ENCODE results near the gene C16orf89. TPM values are rescaled to one million over a fixed set of nuclear protein-coding genes. Genes with fewer than 3 reads are reported as not detected.

C16orf89 gene
- total and polyA plus RNA-seq, 10 of the 15 experiments (the other 5 are each of a cell fraction or from before 2014, with no cell fraction given), result not detected

DNA sequence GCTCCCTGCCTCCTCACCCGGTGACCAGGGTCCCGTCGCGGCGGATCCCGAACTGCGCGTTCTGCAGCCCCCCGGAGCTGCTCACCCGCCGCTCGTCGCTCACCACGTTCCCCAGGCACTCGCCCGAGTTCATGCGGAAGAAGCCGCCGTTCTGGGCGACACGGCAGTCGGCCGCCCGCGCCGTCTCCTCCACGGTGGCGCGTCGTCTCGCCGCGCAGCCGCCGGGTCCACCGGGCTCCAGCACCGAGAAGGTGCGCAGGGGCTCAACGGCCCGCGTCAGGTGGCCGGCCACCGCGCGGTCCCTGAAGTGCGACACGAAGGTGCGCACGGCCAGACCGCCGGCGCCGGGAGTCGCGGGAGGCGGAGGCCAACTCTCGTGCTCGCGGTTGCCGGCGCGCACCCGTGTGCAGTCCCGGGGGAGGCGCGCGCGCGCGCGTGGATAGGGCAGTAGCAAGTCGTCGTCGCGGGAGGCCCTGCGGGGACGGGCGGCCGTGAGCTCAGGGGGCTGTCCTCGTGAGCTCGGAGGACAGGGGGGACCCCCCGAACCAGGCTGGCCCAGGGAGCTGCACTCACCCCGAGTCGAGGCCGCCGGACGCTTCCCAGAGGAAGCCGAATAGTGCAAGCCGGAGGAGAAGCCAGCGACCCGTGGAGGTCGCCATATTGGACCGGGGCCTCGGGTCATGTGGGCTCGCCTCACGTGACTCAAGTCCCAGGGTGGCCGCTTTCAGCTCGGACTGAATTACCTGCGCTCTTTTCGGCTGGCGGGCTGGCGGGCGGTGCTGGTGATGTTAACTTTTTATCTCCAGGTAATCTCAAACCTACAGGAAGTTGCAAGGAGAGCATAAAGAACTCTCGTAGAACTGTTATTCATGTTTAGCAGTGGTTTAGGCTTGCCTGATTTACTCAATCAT lies 32.2 kb downstream of the C16orf89 start, which contains the start of gene NAGPA (continued):
- TF ChIP-seq, protein P1, sequence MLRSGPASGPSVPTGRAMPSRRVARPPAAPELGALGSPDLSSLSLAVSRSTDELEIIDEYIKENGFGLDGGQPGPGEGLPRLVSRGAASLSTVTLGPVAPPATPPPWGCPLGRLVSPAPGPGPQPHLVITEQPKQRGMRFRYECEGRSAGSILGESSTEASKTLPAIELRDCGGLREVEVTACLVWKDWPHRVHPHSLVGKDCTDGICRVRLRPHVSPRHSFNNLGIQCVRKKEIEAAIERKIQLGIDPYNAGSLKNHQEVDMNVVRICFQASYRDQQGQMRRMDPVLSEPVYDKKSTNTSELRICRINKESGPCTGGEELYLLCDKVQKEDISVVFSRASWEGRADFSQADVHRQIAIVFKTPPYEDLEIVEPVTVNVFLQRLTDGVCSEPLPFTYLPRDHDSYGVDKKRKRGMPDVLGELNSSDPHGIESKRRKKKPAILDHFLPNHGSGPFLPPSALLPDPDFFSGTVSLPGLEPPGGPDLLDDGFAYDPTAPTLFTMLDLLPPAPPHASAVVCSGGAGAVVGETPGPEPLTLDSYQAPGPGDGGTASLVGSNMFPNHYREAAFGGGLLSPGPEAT (IDR thresholded peaks at IDR 0.05; ENCODE audit: low read depth), result peak; percentile 100
- TF ChIP-seq CHD2 (IDR thresholded peaks at IDR 0.05; ENCODE audit: borderline replicate concordance, low read depth, low read length), result no peak
- TF ChIP-seq, protein P2, sequence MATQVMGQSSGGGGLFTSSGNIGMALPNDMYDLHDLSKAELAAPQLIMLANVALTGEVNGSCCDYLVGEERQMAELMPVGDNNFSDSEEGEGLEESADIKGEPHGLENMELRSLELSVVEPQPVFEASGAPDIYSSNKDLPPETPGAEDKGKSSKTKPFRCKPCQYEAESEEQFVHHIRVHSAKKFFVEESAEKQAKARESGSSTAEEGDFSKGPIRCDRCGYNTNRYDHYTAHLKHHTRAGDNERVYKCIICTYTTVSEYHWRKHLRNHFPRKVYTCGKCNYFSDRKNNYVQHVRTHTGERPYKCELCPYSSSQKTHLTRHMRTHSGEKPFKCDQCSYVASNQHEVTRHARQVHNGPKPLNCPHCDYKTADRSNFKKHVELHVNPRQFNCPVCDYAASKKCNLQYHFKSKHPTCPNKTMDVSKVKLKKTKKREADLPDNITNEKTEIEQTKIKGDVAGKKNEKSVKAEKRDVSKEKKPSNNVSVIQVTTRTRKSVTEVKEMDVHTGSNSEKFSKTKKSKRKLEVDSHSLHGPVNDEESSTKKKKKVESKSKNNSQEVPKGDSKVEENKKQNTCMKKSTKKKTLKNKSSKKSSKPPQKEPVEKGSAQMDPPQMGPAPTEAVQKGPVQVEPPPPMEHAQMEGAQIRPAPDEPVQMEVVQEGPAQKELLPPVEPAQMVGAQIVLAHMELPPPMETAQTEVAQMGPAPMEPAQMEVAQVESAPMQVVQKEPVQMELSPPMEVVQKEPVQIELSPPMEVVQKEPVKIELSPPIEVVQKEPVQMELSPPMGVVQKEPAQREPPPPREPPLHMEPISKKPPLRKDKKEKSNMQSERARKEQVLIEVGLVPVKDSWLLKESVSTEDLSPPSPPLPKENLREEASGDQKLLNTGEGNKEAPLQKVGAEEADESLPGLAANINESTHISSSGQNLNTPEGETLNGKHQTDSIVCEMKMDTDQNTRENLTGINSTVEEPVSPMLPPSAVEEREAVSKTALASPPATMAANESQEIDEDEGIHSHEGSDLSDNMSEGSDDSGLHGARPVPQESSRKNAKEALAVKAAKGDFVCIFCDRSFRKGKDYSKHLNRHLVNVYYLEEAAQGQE (IDR thresholded peaks at IDR 0.05; ENCODE audit: low read depth, low read length), result peak; percentile 16; the same call in 1 of the 2 replicates

DNA sequence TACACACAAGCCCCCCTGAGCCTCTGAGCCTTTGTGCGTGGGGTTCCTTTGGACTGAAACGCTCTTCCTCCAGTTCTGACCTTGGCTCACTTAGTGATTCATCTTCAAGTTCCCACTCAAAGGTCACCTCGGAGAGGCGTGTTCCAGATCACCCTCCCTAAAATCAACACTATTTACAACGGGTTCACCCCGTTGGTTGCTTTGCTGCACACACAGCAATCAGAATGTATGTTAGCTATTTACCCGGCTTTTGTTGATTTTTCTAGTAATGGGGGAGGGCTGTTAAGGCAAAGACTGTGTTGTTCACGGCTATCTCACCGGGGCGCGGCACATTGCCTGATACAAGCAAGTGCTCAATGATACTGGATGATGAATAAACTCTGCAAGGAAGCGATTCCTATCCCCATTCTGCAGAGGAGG lies 33.0 kb downstream of the C16orf89 start:
- Histone ChIP-seq H3K4me2 (ENCODE audit: control insufficient read depth, insufficient read depth) (peak overlapping the region; percentile 98), H2AFZ (ENCODE audit: control insufficient read depth, low read depth, low read length) (peak overlapping the region; percentile 95), H3K27ac (ENCODE audit: control insufficient read depth, insufficient read depth) (no peak overlapping the region), H3K4me1 (ENCODE audit: control insufficient read depth, insufficient read depth, low read length) (peaks cover 12% of the 10 kb centered on the region), H3K27me3 (replicated peaks in 1 of 2; ENCODE audit: control insufficient read depth in 2 of 2, insufficient read depth in 2 of 2, low read length in 1 of 2) (no peaks in the 10 kb centered on the region), H4K20me1 (ENCODE audit: control insufficient read depth, insufficient read depth) (no peaks in the 10 kb centered on the region), H3K9me3 (replicated peaks; ENCODE audit: control insufficient read depth, insufficient read depth, low read length) (no peaks in the 10 kb centered on the region), H3K9ac (ENCODE audit: control insufficient read depth, insufficient read depth, low read length) (peak overlapping the region; percentile 70; the same call in 1 of the 2 replicates), H3K36me3 (ENCODE audit: control insufficient read depth in 2 of 2, insufficient read depth in 2 of 2, low read length in 1 of 2) (no peaks in the 10 kb centered on the region), H3K79me2 (ENCODE audit: control insufficient read depth, insufficient read depth, low read length) (no peaks in the 10 kb centered on the region), H3K4me3 (peak overlapping the region; percentile 84)
- CTCF ChIA-PET, result no interaction called here
- FAIRE-seq (no peak), ATAC-seq (no peak), DNase-seq (ENCODE audit: low read depth, low spot score) (no peak)
- no peak for TF ChIP-seq NRF1 (conservative IDR thresholded peaks at IDR 0.05; ENCODE audit: low read depth, low read length)
- TF ChIP-seq, protein P3, sequence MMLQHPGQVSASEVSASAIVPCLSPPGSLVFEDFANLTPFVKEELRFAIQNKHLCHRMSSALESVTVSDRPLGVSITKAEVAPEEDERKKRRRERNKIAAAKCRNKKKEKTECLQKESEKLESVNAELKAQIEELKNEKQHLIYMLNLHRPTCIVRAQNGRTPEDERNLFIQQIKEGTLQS (IDR thresholded peaks at IDR 0.05; ENCODE audit: borderline replicate concordance, extremely low read depth, low read depth, low read length), result no peak
- TF ChIP-seq SPI1 (IDR thresholded peaks at IDR 0.05; ENCODE audit: borderline replicate concordance, insufficient read depth, low read depth, low read length), result no peak
- TF ChIP-seq NR2F1 (conservative IDR thresholded peaks at IDR 0.05), result no peak
- BruUV-seq (replicated peaks), result TSS peak; percentile 66
- 70% methylated on average over 12 of the region's 12 CpGs for WGBS (ENCODE audit: insufficient coverage, insufficient replicate concordance, low lambda C conversion rate, missing lambda C conversion rate)
- RAD21 ChIA-PET (ENCODE audit: unreplicated experiment), result no interaction called here
- SMC1A ChIA-PET (ENCODE audit: uncharacterized antibody, unreplicated experiment), result no interaction called here
- in situ Hi-C loops (cut with MboI), result no loop called here
- POLR2A ChIA-PET, result no interaction called here
- intact Hi-C loops (cut with micrococcal nuclease; ENCODE audit: unreplicated experiment), result no loop called here

Data from GM12878 (cell line).